ENCODE measurements around the gene L1TD1.

- TF ChIP-seq CTCF (conservative IDR thresholded peaks at IDR 0.05 in 1 of 2, IDR thresholded peaks at IDR 0.05 in 1 of 2; ENCODE audit: extremely low read depth in 1 of 2, insufficient read depth in 1 of 2, low read depth in 1 of 2, low read length in 2 of 2) (no peak), EZH2 (IDR thresholded peaks at IDR 0.05; ENCODE audit: borderline replicate concordance, low read length) (no peak)
Observed at GRCh38 chr1:62237361-62237760, 42.7 kb downstream of the L1TD1 start.

Data from mammary epithelial cell (primary cell).